ENCODE measurements around the gene GABBR2. TPM values are rescaled to one million over a fixed set of nuclear protein-coding genes. Genes with fewer than 3 reads are reported as not detected.
"Not testable (repeated sequence)": the region's sequence is repeated elsewhere in the genome, so short reads cannot be mapped to it uniquely, and the experiment has no call there.

GABBR2 gene
- polyA plus RNA-seq, 1 of the 3 experiments (the other 2 are of a cell fraction), result not detected

DNA sequence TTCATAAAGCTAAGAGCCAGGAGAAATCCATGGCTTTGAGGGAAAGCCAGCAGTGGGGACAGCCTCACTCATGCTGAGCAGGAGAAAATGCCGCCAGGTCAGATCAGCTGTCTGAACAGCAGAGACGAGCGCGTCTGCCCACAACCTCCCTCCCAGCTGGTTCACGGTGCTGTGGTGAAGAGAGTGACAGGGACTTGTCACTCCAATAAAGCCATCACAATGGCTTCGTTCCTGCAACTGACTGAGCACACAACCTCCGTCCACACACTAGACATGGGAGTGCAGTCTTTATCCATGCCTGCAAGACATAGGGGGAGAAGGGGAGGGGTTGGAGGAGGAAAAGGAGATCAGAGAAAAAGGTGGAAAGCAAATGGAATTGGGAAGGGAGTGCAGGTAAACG, 206.9 kb downstream of the GABBR2 start:
- no peaks in the 10 kb centered on the region; a peak in 1 of 4 replicates for H3K4me1 ChIP-seq (ENCODE audit: control insufficient read depth in 1 of 2, insufficient read depth in 2 of 2, low read depth in 1 of 2, low read length in 1 of 2)
- H3K27me3 ChIP-seq (ENCODE audit: insufficient read depth), result no peaks in the 10 kb centered on the region
- no peak for DNase-seq
- H4K20me1 ChIP-seq (ENCODE audit: insufficient read depth), result no peaks in the 10 kb centered on the region
- no peaks in the 10 kb centered on the region for H3K9me3 ChIP-seq
- H3F3A ChIP-seq (replicated peaks; ENCODE audit: insufficient read depth), result no peaks in the 10 kb centered on the region
- no peaks in the 10 kb centered on the region for H3K36me3 ChIP-seq (replicated peaks in 1 of 2; ENCODE audit: control insufficient read depth in 1 of 2, insufficient read depth in 2 of 2, low read length in 1 of 2)
- no peaks in the 10 kb centered on the region for H3K79me2 ChIP-seq (ENCODE audit: insufficient read depth)
- H3K4me2 ChIP-seq, result no peak overlapping the region
- ChIA-PET CTCF (no interaction called here), POLR2A (interaction anchor here (0.5 kb wide), 1 partner anchor 419 kb away, joined by 5 read pairs; no protein-coding TSS in a partner anchor)
- no peak overlapping the region for H2AFZ ChIP-seq (ENCODE audit: low read depth)
- H3K27ac ChIP-seq (ENCODE audit: low read depth in 2 of 2, low read length in 1 of 2), result no peak overlapping the region
- no peak overlapping the region for H3K9ac ChIP-seq
- no peak overlapping the region for H3K4me3 ChIP-seq (ENCODE audit: low read depth in 2 of 2, low read length in 1 of 2)
- 73% methylated on average over 8 of the region's 8 CpGs for WGBS (ENCODE audit: low lambda C conversion rate)
- no peaks in the 10 kb centered on the region for H3K9me2 ChIP-seq
- no peak for TF ChIP-seq POLR2AphosphoS5 (IDR thresholded peaks at IDR 0.05; ENCODE audit: low read depth, low read length)
- TF ChIP-seq, protein P1, sequence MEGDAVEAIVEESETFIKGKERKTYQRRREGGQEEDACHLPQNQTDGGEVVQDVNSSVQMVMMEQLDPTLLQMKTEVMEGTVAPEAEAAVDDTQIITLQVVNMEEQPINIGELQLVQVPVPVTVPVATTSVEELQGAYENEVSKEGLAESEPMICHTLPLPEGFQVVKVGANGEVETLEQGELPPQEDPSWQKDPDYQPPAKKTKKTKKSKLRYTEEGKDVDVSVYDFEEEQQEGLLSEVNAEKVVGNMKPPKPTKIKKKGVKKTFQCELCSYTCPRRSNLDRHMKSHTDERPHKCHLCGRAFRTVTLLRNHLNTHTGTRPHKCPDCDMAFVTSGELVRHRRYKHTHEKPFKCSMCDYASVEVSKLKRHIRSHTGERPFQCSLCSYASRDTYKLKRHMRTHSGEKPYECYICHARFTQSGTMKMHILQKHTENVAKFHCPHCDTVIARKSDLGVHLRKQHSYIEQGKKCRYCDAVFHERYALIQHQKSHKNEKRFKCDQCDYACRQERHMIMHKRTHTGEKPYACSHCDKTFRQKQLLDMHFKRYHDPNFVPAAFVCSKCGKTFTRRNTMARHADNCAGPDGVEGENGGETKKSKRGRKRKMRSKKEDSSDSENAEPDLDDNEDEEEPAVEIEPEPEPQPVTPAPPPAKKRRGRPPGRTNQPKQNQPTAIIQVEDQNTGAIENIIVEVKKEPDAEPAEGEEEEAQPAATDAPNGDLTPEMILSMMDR (IDR thresholded peaks at IDR 0.05), result no peak
- TF ChIP-seq, protein P2, sequence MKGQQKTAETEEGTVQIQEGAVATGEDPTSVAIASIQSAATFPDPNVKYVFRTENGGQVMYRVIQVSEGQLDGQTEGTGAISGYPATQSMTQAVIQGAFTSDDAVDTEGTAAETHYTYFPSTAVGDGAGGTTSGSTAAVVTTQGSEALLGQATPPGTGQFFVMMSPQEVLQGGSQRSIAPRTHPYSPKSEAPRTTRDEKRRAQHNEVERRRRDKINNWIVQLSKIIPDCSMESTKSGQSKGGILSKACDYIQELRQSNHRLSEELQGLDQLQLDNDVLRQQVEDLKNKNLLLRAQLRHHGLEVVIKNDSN (IDR thresholded peaks at IDR 0.05; ENCODE audit: borderline replicate concordance, low read depth), result no peak
- TF ChIP-seq, protein P3, sequence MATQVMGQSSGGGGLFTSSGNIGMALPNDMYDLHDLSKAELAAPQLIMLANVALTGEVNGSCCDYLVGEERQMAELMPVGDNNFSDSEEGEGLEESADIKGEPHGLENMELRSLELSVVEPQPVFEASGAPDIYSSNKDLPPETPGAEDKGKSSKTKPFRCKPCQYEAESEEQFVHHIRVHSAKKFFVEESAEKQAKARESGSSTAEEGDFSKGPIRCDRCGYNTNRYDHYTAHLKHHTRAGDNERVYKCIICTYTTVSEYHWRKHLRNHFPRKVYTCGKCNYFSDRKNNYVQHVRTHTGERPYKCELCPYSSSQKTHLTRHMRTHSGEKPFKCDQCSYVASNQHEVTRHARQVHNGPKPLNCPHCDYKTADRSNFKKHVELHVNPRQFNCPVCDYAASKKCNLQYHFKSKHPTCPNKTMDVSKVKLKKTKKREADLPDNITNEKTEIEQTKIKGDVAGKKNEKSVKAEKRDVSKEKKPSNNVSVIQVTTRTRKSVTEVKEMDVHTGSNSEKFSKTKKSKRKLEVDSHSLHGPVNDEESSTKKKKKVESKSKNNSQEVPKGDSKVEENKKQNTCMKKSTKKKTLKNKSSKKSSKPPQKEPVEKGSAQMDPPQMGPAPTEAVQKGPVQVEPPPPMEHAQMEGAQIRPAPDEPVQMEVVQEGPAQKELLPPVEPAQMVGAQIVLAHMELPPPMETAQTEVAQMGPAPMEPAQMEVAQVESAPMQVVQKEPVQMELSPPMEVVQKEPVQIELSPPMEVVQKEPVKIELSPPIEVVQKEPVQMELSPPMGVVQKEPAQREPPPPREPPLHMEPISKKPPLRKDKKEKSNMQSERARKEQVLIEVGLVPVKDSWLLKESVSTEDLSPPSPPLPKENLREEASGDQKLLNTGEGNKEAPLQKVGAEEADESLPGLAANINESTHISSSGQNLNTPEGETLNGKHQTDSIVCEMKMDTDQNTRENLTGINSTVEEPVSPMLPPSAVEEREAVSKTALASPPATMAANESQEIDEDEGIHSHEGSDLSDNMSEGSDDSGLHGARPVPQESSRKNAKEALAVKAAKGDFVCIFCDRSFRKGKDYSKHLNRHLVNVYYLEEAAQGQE (IDR thresholded peaks at IDR 0.05; ENCODE audit: low read depth, low read length), result no peak
- TF ChIP-seq TEAD4 (IDR thresholded peaks at IDR 0.05; ENCODE audit: borderline replicate concordance, insufficient read depth), result no peak
- TF ChIP-seq FOXM1 (IDR thresholded peaks at IDR 0.05; ENCODE audit: low read depth), result no peak

DNA sequence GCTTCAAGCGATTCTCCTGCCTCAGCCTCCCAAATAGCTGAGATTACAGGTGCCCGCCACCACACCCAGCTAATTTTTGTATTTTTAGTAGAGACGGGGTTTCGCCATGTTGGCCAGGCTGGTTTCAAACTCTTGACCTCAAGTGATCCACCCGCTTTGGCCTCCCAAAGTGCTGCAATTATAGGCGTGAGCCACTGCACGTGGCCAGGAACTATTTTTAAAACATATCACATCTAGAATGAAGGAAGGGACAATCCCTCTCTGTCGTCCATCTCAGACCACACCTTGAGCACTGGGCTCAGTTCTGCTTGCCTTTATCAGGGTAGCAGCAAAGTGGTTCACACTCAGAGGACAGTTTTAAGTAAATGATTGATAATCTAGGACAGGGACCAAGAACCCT, 207.5 kb downstream of the GABBR2 start:
- H3K9me2 ChIP-seq; H3K27me3 ChIP-seq (ENCODE audit: insufficient read depth); H3K27ac ChIP-seq (ENCODE audit: low read depth in 2 of 2, low read length in 1 of 2); H3F3A ChIP-seq (replicated peaks; ENCODE audit: insufficient read depth); H4K20me1 ChIP-seq (ENCODE audit: insufficient read depth); H3K4me2 ChIP-seq; H3K36me3 ChIP-seq (replicated peaks in 1 of 2; ENCODE audit: control insufficient read depth in 1 of 2, insufficient read depth in 2 of 2, low read length in 1 of 2); POLR2A ChIA-PET; H3K9me3 ChIP-seq; H2AFZ ChIP-seq (ENCODE audit: low read depth); H3K79me2 ChIP-seq (ENCODE audit: insufficient read depth); H3K4me3 ChIP-seq (ENCODE audit: low read depth in 2 of 2, low read length in 1 of 2); H3K9ac ChIP-seq; CTCF ChIA-PET; DNase-seq; H3K4me1 ChIP-seq (ENCODE audit: control insufficient read depth in 1 of 2, insufficient read depth in 2 of 2, low read depth in 1 of 2, low read length in 1 of 2): not testable (repeated sequence)
- WGBS (ENCODE audit: low lambda C conversion rate), result 52% methylated on average over 8 of the region's 8 CpGs
